Nephron progenitor cell (in vitro differentiated cells): ENCODE measurements around the gene KCNJ12.

Source experiments
- DNase-seq: peaks from one replicate; pipeline ENCODE4 v3.0.0; 2021
- H3K27ac Mint-ChIP-seq: 2 replicates; pipeline ENCODE4 v1.8.0; 2021; ENCODE audit warnings: mild to moderate bottlenecking, moderate library complexity, mixed read lengths
- H3K27me3 Mint-ChIP-seq: 2 replicates; pipeline ENCODE4 v1.8.0; 2021; ENCODE audit warnings: mild to moderate bottlenecking, low read depth, mixed read lengths; ENCODE audit not compliant: poor library complexity
- H3K36me3 Mint-ChIP-seq: 2 replicates; pipeline ENCODE4 v1.8.0; 2021; ENCODE audit warnings: low read depth, mixed read lengths
- H3K4me1 Mint-ChIP-seq: 2 replicates; pipeline ENCODE4 v1.8.0; 2021; ENCODE audit warnings: mixed read lengths
- H3K4me3 Mint-ChIP-seq: 2 replicates; pipeline ENCODE4 v1.8.0; 2021; ENCODE audit warnings: mild to moderate bottlenecking, moderate library complexity, mixed read lengths
- H3K9me3 Mint-ChIP-seq: 2 replicates; pipeline ENCODE4 v1.8.0; 2021; ENCODE audit warnings: mild to moderate bottlenecking, moderate library complexity, mixed read lengths
- TF ChIP-seq, protein P1 (sequence below): fragments of 200-600 bp; sonication (generic); IDR thresholded peaks from 2 replicates; pipeline ENCODE4 v1.5.0; 2021; ENCODE audit warnings: antibody characterized with exemption

KCNJ12 gene

GRCh38 chr17:21359483-21359840 lies 16.7 kb upstream of the KCNJ12 start:
- Mint-ChIP-seq H3K4me3 (no peak overlapping the region), H3K27me3 (peaks cover 25% of the 10 kb centered on the region), H3K4me1 (peaks cover 65% of the 10 kb centered on the region), H3K9me3 (no peaks in the 10 kb centered on the region), H3K36me3 (no peaks in the 10 kb centered on the region), H3K27ac (no peak overlapping the region)
- no peak for DNase-seq
- TF ChIP-seq, protein P1, sequence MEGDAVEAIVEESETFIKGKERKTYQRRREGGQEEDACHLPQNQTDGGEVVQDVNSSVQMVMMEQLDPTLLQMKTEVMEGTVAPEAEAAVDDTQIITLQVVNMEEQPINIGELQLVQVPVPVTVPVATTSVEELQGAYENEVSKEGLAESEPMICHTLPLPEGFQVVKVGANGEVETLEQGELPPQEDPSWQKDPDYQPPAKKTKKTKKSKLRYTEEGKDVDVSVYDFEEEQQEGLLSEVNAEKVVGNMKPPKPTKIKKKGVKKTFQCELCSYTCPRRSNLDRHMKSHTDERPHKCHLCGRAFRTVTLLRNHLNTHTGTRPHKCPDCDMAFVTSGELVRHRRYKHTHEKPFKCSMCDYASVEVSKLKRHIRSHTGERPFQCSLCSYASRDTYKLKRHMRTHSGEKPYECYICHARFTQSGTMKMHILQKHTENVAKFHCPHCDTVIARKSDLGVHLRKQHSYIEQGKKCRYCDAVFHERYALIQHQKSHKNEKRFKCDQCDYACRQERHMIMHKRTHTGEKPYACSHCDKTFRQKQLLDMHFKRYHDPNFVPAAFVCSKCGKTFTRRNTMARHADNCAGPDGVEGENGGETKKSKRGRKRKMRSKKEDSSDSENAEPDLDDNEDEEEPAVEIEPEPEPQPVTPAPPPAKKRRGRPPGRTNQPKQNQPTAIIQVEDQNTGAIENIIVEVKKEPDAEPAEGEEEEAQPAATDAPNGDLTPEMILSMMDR = no peak

GRCh38 chr17:21360048-21360447 lies 16.1 kb upstream of the KCNJ12 start:
- Mint-ChIP-seq H3K27ac (peak overlapping the region; percentile 53), H3K36me3 (no peaks in the 10 kb centered on the region), H3K4me3 (no peak overlapping the region), H3K9me3 (no peaks in the 10 kb centered on the region), H3K27me3 (peaks cover 21% of the 10 kb centered on the region), H3K4me1 (peaks cover 59% of the 10 kb centered on the region)
- TF ChIP-seq, protein P1 = no peak
- no peak for DNase-seq

DNA sequence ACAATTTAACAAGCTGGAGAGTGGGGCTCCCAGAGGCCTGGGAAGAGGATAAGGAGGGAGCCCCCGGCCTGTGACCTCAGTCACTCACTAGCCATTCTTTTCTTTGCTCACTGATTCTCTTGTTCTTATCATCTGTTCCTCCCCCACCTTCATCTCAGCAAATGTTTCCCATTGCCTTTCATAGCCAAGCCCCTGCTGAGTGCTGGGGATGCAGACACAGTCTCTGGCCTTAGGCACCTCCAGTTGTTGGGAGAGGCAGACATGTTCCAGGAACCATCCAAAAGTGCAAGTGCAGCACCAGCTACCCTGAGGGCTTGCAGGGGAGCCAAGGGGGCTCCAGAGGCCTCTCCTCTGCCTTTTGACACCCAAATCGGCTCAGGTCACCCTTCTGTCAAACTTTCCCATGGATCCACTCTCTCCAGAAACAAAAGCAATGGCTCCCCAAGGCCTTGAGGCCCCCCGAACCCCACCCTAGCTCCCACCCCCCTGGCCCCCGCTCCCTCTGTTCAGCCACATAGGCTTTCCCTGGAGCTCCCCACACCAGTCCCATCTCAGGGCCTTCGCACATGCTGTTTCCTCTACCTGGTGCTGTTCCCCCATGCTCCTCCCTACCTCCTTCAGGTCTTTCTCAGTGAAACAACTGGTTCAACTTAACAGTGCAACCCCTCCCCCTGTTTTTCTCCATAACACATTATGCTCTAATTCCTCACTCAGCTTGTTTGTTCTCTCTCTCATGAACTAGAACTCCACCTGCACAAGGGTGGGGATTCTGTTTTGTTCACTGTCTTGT lies 14.9 kb upstream of the KCNJ12 start:
- peaks cover 21% of the 10 kb centered on the region for H3K27me3 Mint-ChIP-seq
- no peaks in the 10 kb centered on the region for H3K9me3 Mint-ChIP-seq
- no peak overlapping the region for H3K27ac Mint-ChIP-seq
- TF ChIP-seq, protein P1 = no peak
- H3K36me3 Mint-ChIP-seq = no peaks in the 10 kb centered on the region
- DNase-seq = no peak
- no peak overlapping the region for H3K4me3 Mint-ChIP-seq
- H3K4me1 Mint-ChIP-seq = peaks cover 48% of the 10 kb centered on the region

- peaks cover 36% of the 10 kb centered on the region for H3K4me1 Mint-ChIP-seq
- no peak overlapping the region for H3K4me3 Mint-ChIP-seq
Measured at GRCh38 chr17:21362331-21362931, 13.7 kb upstream of the KCNJ12 start.

DNA sequence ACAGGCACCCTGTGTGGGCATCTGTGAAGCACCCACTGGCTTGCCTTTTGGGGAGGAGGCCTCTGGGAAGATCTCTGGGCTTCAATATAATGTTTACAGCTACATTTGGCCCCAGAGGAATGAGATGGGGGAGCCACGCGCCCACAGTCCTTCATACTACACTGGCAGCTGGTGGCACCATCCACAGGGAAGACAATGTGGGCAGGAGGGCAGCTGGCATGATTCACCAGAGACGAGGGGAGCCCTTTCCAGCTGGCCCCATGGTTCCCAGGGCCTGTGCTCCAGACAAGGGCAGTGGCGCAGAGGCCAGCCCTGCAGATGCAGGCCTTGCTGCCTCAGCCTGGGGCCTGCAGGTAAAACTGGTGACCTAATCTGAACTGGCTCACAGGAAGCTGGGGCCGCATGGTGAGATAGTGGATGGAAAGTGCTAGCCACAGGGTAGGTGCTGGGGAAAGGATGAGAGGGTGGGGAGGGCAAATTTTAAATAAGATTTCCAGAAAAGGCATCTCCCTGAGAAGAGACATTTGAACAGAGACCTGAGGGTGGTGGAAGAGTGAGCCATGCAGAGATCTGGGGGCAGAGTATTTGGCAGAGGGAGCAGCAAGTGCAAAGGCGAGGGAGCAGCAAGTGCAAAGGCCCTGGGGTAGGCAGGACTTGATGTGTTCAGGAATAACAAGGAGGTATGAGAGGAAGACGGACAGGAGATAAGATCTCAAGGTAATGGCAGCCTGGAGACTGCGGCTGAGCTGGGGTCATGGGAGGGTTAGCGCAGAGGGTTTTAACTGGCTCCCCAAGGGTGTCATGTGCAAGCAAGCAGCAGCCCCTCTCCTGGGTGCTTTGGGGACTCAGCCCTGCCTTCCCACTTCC lies 12.1 kb upstream of the KCNJ12 start:
- peaks cover 20% of the 10 kb centered on the region for H3K4me1 Mint-ChIP-seq
- H3K36me3 Mint-ChIP-seq = no peaks in the 10 kb centered on the region
- H3K9me3 Mint-ChIP-seq = no peaks in the 10 kb centered on the region
- no peak overlapping the region for H3K4me3 Mint-ChIP-seq
- TF ChIP-seq, protein P1 = no peak
- H3K27ac Mint-ChIP-seq = no peak overlapping the region
- DNase-seq = no peak
- peaks cover 15% of the 10 kb centered on the region for H3K27me3 Mint-ChIP-seq

More at GRCh38 chr17:21362331-21362931, 13.7 kb upstream of the KCNJ12 start:
- Mint-ChIP-seq H3K27ac (no peak overlapping the region), H3K9me3 (no peaks in the 10 kb centered on the region), H3K27me3 (peaks cover 13% of the 10 kb centered on the region), H3K36me3 (no peaks in the 10 kb centered on the region)
- no peak for DNase-seq
- TF ChIP-seq, protein P1 = no peak
